Loucy (cell line): ENCODE measurements around the gene CTU1.

Experiments used
- H2AFZ ChIP-seq: fragments of 200-600 bp; sonication (generic); 2 replicates; pipeline ENCODE4 v1.6.0; 2016; ENCODE audit warnings: antibody characterized with exemption, mild to moderate bottlenecking, low read length, moderate library complexity
- H3F3A ChIP-seq: fragments of 200-600 bp; 2 replicates; pipeline ENCODE4 v1.6.0; 2016; ENCODE audit warnings: antibody characterized with exemption, low read depth, mild to moderate bottlenecking
- H3K27me3 ChIP-seq: fragments of 200-600 bp; sonication (generic); 2 replicates; pipeline ENCODE4 v1.6.1; 2014; ENCODE audit warnings: low read length, mild to moderate bottlenecking; ENCODE audit not compliant: insufficient read depth, poor library complexity, severe bottlenecking
- H3K36me3 ChIP-seq: fragments of 200-600 bp; sonication (generic); 2 replicates; pipeline ENCODE4 v1.6.1; 2016; ENCODE audit warnings: low read length; ENCODE audit not compliant: insufficient read depth
- H3K4me1 ChIP-seq: fragments of 200-600 bp; sonication (generic); 2 replicates; pipeline ENCODE4 v1.5.1; 2014; ENCODE audit warnings: low read length, mild to moderate bottlenecking; ENCODE audit not compliant: insufficient read depth, poor library complexity, severe bottlenecking
- H3K4me2 ChIP-seq: fragments of 200-600 bp; sonication (generic); 2 replicates; pipeline ENCODE4 v1.6.0; 2014; ENCODE audit warnings: antibody characterized with exemption, low read length, low read depth, mild to moderate bottlenecking; ENCODE audit not compliant: poor library complexity, severe bottlenecking
- H3K4me3 ChIP-seq: fragments of 200-600 bp; sonication (generic); 2 replicates; pipeline ENCODE4 v1.5.1; 2014; ENCODE audit warnings: low read length, mild to moderate bottlenecking, mixed read lengths; ENCODE audit not compliant: poor library complexity, severe bottlenecking
- H3K79me2 ChIP-seq: fragments of 200-600 bp; sonication (generic); 2 replicates; pipeline ENCODE4 v1.6.1; 2014; ENCODE audit warnings: low read length; ENCODE audit not compliant: insufficient read depth
- H3K9ac ChIP-seq: fragments of 200-600 bp; sonication (generic); 2 replicates; pipeline ENCODE4 v1.6.0; 2014; ENCODE audit warnings: mild to moderate bottlenecking, low read depth, low read length, moderate library complexity; ENCODE audit not compliant: poor library complexity, severe bottlenecking
- H3K9me2 ChIP-seq: fragments of 200-600 bp; sonication (generic); replicated peaks from 2 replicates; pipeline ENCODE4 v1.6.1; 2016; ENCODE audit warnings: low read depth, low read length, mixed read lengths
- H3K9me3 ChIP-seq: fragments of 200-600 bp; sonication (generic); 2 replicates; pipeline ENCODE4 v1.6.1; 2014; ENCODE audit warnings: mild to moderate bottlenecking, antibody characterized with exemption, low read length, low read depth; ENCODE audit not compliant: insufficient read depth
- H4K20me1 ChIP-seq: fragments of 200-600 bp; sonication (generic); 2 replicates; pipeline ENCODE4 v1.6.0; 2014; ENCODE audit warnings: antibody characterized with exemption, low read length, mild to moderate bottlenecking; ENCODE audit not compliant: insufficient read depth, poor library complexity, severe bottlenecking
- EZH2phosphoT487 ChIP-seq: fragments of 200-600 bp; IDR thresholded peaks from 2 replicates; pipeline ENCODE4 v1.6.1; 2018; ENCODE audit warnings: antibody characterized with exemption, mild to moderate bottlenecking, moderate library complexity, borderline replicate concordance
- TF ChIP-seq, protein P1 (sequence below): fragments of 200-600 bp; sonication (generic); conservative IDR thresholded peaks from 2 replicates; pipeline ENCODE4 v1.5.1; 2014; ENCODE audit warnings: mild to moderate bottlenecking, antibody characterized with exemption, low read length

Gene CTU1

DNA sequence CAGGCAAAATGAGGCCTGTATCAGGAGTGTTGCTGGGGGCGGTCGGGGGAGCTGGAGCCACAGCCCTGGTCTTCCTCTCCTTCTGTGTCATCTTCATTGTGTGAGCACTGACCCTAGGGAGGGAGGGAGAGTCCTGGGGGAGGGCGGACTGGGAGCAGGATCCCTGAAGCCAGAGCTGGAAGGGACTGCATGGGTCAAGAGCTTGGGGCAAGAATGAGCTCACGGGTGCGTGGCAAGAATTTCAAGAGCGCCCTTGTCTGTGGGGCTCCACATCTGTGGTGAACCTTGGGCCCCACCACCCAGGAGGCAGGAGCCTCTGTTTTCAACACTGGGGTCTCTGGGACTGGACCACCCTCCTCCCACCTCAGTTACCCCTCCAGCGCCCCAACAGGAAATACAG lies 38.5 kb upstream of the CTU1 start:
- H2AFZ ChIP-seq, result no peak overlapping the region
- H3K36me3 ChIP-seq, result no peaks in the 10 kb centered on the region
- no peak overlapping the region for H3K9ac ChIP-seq
- no peaks in the 10 kb centered on the region for H3K27me3 ChIP-seq
- no peaks in the 10 kb centered on the region for H3K4me1 ChIP-seq
- H3K4me2 ChIP-seq, result no peak overlapping the region
- TF ChIP-seq, protein P1, sequence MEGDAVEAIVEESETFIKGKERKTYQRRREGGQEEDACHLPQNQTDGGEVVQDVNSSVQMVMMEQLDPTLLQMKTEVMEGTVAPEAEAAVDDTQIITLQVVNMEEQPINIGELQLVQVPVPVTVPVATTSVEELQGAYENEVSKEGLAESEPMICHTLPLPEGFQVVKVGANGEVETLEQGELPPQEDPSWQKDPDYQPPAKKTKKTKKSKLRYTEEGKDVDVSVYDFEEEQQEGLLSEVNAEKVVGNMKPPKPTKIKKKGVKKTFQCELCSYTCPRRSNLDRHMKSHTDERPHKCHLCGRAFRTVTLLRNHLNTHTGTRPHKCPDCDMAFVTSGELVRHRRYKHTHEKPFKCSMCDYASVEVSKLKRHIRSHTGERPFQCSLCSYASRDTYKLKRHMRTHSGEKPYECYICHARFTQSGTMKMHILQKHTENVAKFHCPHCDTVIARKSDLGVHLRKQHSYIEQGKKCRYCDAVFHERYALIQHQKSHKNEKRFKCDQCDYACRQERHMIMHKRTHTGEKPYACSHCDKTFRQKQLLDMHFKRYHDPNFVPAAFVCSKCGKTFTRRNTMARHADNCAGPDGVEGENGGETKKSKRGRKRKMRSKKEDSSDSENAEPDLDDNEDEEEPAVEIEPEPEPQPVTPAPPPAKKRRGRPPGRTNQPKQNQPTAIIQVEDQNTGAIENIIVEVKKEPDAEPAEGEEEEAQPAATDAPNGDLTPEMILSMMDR, result no peak
- no peak for TF ChIP-seq EZH2phosphoT487
- no peaks in the 10 kb centered on the region for H3K9me2 ChIP-seq
- H4K20me1 ChIP-seq, result no peaks in the 10 kb centered on the region
- no peak overlapping the region for H3K4me3 ChIP-seq
- H3K79me2 ChIP-seq, result no peaks in the 10 kb centered on the region
- no peaks in the 10 kb centered on the region for H3K9me3 ChIP-seq
- no peaks in the 10 kb centered on the region for H3F3A ChIP-seq

DNA sequence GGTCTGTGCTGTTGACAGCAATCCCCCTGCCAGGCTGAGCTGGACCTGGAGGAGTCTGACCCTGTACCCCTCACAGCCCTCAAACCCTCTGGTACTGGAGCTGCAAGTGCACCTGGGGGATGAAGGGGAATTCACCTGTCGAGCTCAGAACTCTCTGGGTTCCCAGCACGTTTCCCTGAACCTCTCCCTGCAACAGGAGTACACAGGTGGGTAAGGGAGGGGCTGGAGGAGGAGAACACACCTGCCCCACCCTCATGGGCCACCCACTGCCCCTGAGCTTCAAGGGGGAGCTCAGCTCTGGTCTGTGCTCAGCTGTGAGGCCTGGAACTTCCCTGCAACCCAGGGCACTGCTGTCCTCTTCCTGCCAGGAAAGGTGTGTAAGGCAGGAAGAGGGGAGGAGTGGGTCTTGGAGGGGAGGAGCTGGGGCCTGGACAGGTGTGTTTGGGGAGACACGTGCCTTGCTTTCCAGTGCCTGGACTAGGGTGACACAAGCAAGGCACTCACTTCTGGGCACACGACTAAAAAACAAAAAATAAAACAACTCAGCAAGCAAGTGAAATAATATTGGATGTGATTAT lies 37.8 kb upstream of the CTU1 start:
- no peak overlapping the region for H3K9ac ChIP-seq
- H3K4me1 ChIP-seq, result no peaks in the 10 kb centered on the region
- no peak overlapping the region for H3K4me3 ChIP-seq
- no peak overlapping the region for H3K4me2 ChIP-seq
- no peaks in the 10 kb centered on the region for H4K20me1 ChIP-seq
- H3K27me3 ChIP-seq, result no peaks in the 10 kb centered on the region
- no peaks in the 10 kb centered on the region for H3F3A ChIP-seq
- H3K36me3 ChIP-seq, result no peaks in the 10 kb centered on the region
- no peaks in the 10 kb centered on the region for H3K79me2 ChIP-seq
- H3K9me3 ChIP-seq, result no peaks in the 10 kb centered on the region
- no peak overlapping the region for H2AFZ ChIP-seq
- H3K9me2 ChIP-seq, result no peaks in the 10 kb centered on the region
- TF ChIP-seq, protein P1, result no peak

DNA sequence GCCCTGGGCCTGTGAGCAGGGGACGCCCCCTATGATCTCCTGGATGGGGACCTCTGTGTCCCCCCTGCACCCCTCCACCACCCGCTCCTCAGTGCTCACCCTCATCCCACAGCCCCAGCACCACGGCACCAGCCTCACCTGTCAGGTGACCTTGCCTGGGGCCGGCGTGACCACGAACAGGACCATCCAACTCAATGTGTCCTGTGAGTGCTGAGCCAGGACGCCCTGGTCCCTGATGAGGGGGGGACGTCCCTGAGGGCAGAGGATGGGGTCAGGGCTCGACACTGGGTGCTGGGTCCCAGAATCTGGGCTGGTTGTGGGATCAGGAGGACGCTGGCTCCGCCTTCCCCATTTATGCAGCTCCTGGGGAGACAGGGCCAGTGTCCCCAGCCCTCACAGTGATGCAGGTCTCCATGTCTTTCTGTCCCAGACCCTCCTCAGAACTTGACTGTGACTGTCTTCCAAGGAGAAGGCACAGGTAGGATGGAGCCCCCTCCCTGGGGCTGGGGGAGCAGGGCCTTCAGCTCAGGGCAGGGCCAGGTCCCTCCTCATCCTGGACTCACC lies 36.4 kb upstream of the CTU1 start:
- H3K4me3 ChIP-seq, result no peak overlapping the region
- H2AFZ ChIP-seq, result no peak overlapping the region
- no peaks in the 10 kb centered on the region for H3K79me2 ChIP-seq
- H3K27me3 ChIP-seq, result no peaks in the 10 kb centered on the region
- TF ChIP-seq, protein P1, result no peak
- no peak for TF ChIP-seq EZH2phosphoT487
- H3K36me3 ChIP-seq, result no peaks in the 10 kb centered on the region
- H3K9me3 ChIP-seq, result no peaks in the 10 kb centered on the region
- no peaks in the 10 kb centered on the region for H4K20me1 ChIP-seq
- H3K9ac ChIP-seq, result no peak overlapping the region
- H3F3A ChIP-seq, result no peaks in the 10 kb centered on the region
- H3K4me2 ChIP-seq, result no peak overlapping the region
- H3K4me1 ChIP-seq, result no peaks in the 10 kb centered on the region
- no peaks in the 10 kb centered on the region for H3K9me2 ChIP-seq
